Adrenal gland (tissue), 12 donors: Measurements from ENCODE around the gene DMRTC2. TPM values are rescaled to one million over a fixed set of nuclear protein-coding genes. Genes with fewer than 3 reads are reported as not detected.
A peak's percentile ranks its signal among the peaks of the same experiment; 100 is the strongest.

Experiments used
- DNase-seq, 7 donors: peaks; one replicate each; pipeline ENCODE4 v3.0.0-alpha.2; 2019 to 2020
- H3K27ac ChIP-seq, 5 donors: fragments of 200-600 bp; sonication (generic) in 4 of 5; 1 replicate in 3 of 5; 2 replicates in 2 of 5; pipeline versions ENCODE4 v1.5.1 to v1.8.0; 2016 to 2020; ENCODE audit warnings: mild to moderate bottlenecking in 1 of 5
- H3K27me3 ChIP-seq: fragments of 200-600 bp; 2 replicates; pipeline ENCODE4 v1.8.0; 2021
- H3K36me3 ChIP-seq, 2 donors: fragments of 200-600 bp; replicated peaks in 1 of 2; 1 replicate in 1 of 2; 2 replicates in 1 of 2; pipeline versions ENCODE4 v1.5.1 to v1.8.0; 2018 to 2022
- H3K4me1 ChIP-seq, 2 donors: fragments of 200-600 bp; replicated peaks in 1 of 2; 1 replicate in 1 of 2; 2 replicates in 1 of 2; pipeline versions ENCODE4 v1.5.1 to v1.8.0; 2018 to 2021
- H3K4me3 ChIP-seq, 4 donors: fragments of 200-600 bp; sonication (generic) in 3 of 4; one replicate each; pipeline ENCODE4 v1.5.1; 2016 to 2018
- H3K9me3 ChIP-seq, 3 donors: fragments of 200-600 bp; sonication (generic) in 1 of 3; replicated peaks in 1 of 3; 1 replicate in 2 of 3; 2 replicates in 1 of 3; pipeline versions ENCODE4 v1.5.1 to v1.8.0; 2016 to 2021
- POLR2A ChIP-seq, 2 donors: fragments of 450-650 bp; IDR thresholded peaks; one replicate each; pipeline ENCODE4 v1.6.1; 2017; ENCODE audit warnings: antibody characterized with exemption in 2 of 2, mild to moderate bottlenecking in 2 of 2, moderate library complexity in 1 of 2
- WGBS, 4 donors: extraction: QIAGEN DNeasy Blood & Tissue Kit in 2 of 4; methylation state at CpG; one replicate each; pipeline versions ENCODE4 v1.1.5 to v1.1.7; 2013 to 2017; 5-methylcytosine and 5-hydroxymethylcytosine counted together
- intact Hi-C, 2 donors: fragments of 100-400 bp; cut with DNase I; formaldehyde crosslinking; loops; one replicate each; pipeline versions ENCODE4 v1.14.1 to v1.15.0; 2022 to 2023
- polyA plus RNA-seq, 3 donors: library from polyadenylated mRNA; stranded (reverse); fragments of 200-250 nt in 2 of 3; fragments of 350-450 nt in 1 of 3; fragmentation: Illumina TruSeq in 1 of 3; extraction: RNeasy Lipid Tissue Mini Kit (QIAGEN cat#74804) in 1 of 3; gene quantifications; one replicate each; pipeline ENCODE4 v1.2.3, GENCODE V29; 2013 to 2014
- total RNA-seq, 9 donors: library from RNA; depleted of rRNA in 4 of 9; stranded (reverse); fragments of >200 nt in 4 of 9; fragments of 120-200 nt in 1 of 9; fragmentation: NEBNext Ultra II Directional in 1 of 9; extraction: Animal tissue kit (Norgen Biotek cat#: 25700) in 1 of 9; gene quantifications; one replicate each; pipeline versions ENCODE4 v1.1.0 to v1.2.4, GENCODE V29; 2013 to 2023
- TF ChIP-seq, protein P1 (sequence below), 6 experiments: fragments of 450-650 bp in 4 of 6; fragments of 200-600 bp in 2 of 6; sonication (generic) in 1 of 6; IDR thresholded peaks; 1 replicate in 5 of 6; 2 replicates in 1 of 6; pipeline versions ENCODE4 v1.5.1 to v1.8.0; 2016 to 2021; ENCODE audit warnings: antibody characterized with exemption in 6 of 6, mild to moderate bottlenecking in 2 of 6, moderate library complexity in 1 of 6
- donor health status: healthy with polysubstance abuse.
- donor health status: Bipolar disorder and iron deficiency.
- donor health status: DM: yes; HTN: yes; CAD: no.
- donor health status: DM: no; HTN: no; CAD: no.
- donor health status: DM: no; HTN: no; CAD: no.
- donor health status: DM: yes; HTN: yes; CAD: no.

DMRTC2 gene
- total and polyA plus RNA-seq, 12 donors, result not detected

DNA sequence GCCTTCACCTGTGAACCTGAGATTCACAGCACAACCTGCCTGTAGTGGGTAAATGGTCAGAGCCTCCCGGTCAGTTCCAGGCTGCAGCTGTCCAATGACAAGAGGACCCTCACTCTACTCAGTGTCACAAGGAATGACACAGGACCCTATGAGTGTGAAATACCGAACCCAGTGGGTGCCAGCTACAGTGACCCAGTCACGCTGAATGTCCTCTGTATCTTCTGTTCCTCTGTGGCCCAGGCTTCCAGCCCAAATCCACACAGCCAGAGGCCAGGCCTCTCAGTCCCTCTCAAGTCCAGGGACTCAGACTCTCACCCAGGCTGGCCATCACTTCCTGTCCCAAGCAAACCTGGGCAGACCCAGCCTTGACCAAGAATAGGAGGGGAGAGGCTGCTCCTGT, 37.7 kb upstream of the DMRTC2 start:
- Histone ChIP-seq H3K36me3 (no peaks in the 10 kb centered on the region), H3K27me3 (no peaks in the 10 kb centered on the region), H3K27ac (no peak overlapping the region), H3K9me3 (no peaks in the 10 kb centered on the region), H3K4me3 (no peak overlapping the region), H3K4me1 (no peaks in the 10 kb centered on the region)
- TF ChIP-seq, protein P1, sequence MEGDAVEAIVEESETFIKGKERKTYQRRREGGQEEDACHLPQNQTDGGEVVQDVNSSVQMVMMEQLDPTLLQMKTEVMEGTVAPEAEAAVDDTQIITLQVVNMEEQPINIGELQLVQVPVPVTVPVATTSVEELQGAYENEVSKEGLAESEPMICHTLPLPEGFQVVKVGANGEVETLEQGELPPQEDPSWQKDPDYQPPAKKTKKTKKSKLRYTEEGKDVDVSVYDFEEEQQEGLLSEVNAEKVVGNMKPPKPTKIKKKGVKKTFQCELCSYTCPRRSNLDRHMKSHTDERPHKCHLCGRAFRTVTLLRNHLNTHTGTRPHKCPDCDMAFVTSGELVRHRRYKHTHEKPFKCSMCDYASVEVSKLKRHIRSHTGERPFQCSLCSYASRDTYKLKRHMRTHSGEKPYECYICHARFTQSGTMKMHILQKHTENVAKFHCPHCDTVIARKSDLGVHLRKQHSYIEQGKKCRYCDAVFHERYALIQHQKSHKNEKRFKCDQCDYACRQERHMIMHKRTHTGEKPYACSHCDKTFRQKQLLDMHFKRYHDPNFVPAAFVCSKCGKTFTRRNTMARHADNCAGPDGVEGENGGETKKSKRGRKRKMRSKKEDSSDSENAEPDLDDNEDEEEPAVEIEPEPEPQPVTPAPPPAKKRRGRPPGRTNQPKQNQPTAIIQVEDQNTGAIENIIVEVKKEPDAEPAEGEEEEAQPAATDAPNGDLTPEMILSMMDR (IDR thresholded peaks at IDR 0.05), result no peak
- no peak for TF ChIP-seq POLR2A (IDR thresholded peaks at IDR 0.05)
- intact Hi-C loops, result no loop called here
- WGBS, 4 donors, result 81 to 93% (median 87%) methylated on average over 3 of the region's 3 CpGs
- no peak for DNase-seq

DNA sequence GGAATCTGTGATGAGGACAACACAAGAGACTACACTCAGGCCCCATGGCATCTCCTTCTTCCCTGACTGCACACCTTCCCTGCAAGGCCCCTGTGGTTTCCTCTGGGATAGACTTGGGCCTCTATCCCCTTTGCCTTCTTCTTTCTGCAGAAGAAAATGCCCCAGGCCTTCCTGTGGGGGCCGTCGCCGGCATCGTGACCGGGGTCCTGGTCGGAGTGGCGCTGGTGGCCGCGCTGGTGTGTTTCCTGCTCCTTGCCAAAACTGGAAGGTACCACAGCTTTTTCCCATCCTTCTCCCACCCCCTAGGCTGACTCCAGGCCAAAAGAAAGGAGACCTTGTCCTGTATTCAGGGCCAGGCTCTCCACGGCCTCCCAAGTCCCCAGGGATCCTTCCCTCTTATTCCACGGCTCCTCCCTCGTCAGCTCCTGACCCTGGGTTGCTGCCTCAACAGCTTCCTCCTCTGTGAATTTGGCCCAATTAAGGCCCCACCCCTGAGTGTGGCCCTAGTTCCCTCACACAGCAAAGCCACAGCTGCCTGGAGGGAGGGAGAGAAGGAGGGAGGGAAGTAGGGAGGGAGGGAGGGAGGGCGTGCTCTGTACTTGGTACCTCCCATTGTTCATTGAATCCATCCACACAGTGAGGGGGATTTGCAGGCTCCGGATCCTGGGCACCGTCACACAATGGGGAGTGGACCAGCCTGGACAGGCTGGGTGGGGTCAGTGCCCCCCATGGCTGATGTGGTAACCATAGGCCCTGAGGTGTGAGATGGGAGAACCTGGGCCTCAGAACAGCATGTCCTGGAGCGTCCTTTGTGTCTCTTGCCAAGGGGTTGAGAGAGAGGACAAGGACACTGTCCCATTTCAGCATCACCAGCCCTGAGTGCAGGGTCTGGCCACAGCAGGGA, 35.9 kb upstream of the DMRTC2 start:
- no peak overlapping the region for H3K27ac ChIP-seq
- DNase-seq, result peak in 5 of 7 donors; percentile 13 to 54 (median 25)
- H3K27me3 ChIP-seq, result no peaks in the 10 kb centered on the region
- 38 to 72% (median 62%) methylated on average over 4 to 16 of the region's 16 CpGs for WGBS, 4 donors
- intact Hi-C loops, result no loop called here
- no peaks in the 10 kb centered on the region for H3K4me1 ChIP-seq
- H3K4me3 ChIP-seq, result no peak overlapping the region
- TF ChIP-seq, protein P1 (IDR thresholded peaks at IDR 0.05), result no peak
- no peak for TF ChIP-seq POLR2A (IDR thresholded peaks at IDR 0.05)
- H3K9me3 ChIP-seq, result no peaks in the 10 kb centered on the region
- H3K36me3 ChIP-seq, result no peaks in the 10 kb centered on the region

DNA sequence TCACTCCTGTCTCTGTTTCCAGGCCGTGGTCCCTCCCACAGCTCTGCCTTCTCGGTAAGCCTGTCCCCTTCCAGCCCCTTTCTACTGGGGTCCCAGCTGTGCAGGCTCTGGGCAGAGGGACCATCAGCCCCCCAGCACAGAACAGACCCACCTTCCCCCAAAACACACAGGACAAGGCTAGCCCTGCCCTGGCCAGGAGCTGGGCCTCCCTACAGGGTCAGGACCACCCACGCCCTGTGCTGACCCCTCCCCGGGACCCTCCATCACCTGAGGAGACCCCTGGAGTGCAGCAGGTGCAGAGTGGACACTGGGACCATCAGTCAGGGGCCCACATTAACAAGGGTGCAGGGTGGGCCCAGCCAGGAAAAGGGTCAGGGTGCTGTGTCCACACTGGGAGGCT, 34.5 kb upstream of the DMRTC2 start:
- H3K27me3 ChIP-seq, result no peaks in the 10 kb centered on the region
- H3K9me3 ChIP-seq, result no peaks in the 10 kb centered on the region
- no peak overlapping the region for H3K4me3 ChIP-seq
- TF ChIP-seq, protein P1 (IDR thresholded peaks at IDR 0.05), result no peak
- TF ChIP-seq POLR2A (IDR thresholded peaks at IDR 0.05), result no peak
- 46 to 77% (median 60%) methylated on average over 2 to 4 of the region's 4 CpGs for WGBS, 4 donors
- H3K27ac ChIP-seq, result no peak overlapping the region
- no peak for DNase-seq
- H3K4me1 ChIP-seq, result no peaks in the 10 kb centered on the region
- intact Hi-C loops, result no loop called here
- no peaks in the 10 kb centered on the region for H3K36me3 ChIP-seq

DNA sequence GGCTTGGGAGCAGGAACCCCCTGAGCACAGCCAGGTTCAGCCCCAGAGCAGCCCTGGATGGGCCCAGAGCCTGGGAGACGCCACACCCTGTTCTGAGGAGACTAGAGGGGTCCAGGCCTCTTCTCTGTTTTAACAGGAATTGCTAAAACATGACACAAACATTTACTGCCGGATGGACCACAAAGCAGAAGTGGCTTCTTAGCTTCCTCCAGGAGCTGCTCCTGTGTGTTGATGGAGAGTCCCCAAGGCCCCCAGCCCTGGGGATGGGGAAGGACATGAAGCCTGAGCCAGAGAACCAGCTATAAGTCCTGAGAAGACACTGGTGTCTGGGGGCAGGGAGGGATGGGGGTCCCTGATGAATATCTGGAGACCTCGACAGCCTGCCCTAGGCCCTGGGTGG, 33.8 kb upstream of the DMRTC2 start:
- no peaks in the 10 kb centered on the region for H3K4me1 ChIP-seq
- intact Hi-C loops, result no loop called here
- H3K9me3 ChIP-seq, result no peaks in the 10 kb centered on the region
- H3K4me3 ChIP-seq, result no peak overlapping the region
- no peaks in the 10 kb centered on the region for H3K27me3 ChIP-seq
- no peaks in the 10 kb centered on the region for H3K36me3 ChIP-seq
- WGBS, 4 donors, result 41 to 80% (median 62%) methylated on average over 1 to 3 of the region's 3 CpGs
- TF ChIP-seq, protein P1 (IDR thresholded peaks at IDR 0.05), result no peak
- TF ChIP-seq POLR2A (IDR thresholded peaks at IDR 0.05), result no peak
- peak overlapping the region in 1 of 5 donors; percentile 22 for H3K27ac ChIP-seq
- DNase-seq, result peak in 2 of 7 donors; percentile 18 to 31
